Panc1 (cell line): ENCODE results near the gene NDOR1. TPM values are rescaled to one million over a fixed set of nuclear protein-coding genes. Genes with fewer than 3 reads are reported as not detected.
A peak's percentile ranks its signal among the peaks of the same experiment; 100 is the strongest.

ENCODE experiments used
- ATAC-seq: fragments of 200-7000 bp; cut with Tn5 transposase; 2 replicates; pipeline ENCODE4 v1.9.1; 2020; ENCODE audit warnings: mild to moderate bottlenecking, moderate library complexity
- BruUV-seq: library from RNA; stranded (reverse); fragments of 400-500 nt; replicated peaks from 2 replicates; lab custom pipeline; 2021; lab: Mats Ljungman, UMichigan
- CTCF ChIA-PET: fragments of 300-600 bp; sonication (Branson Sonifier 250); formaldehyde crosslinking; loops from one replicate; lab custom pipeline; 2022; ENCODE audit warnings: antibody characterized with exemption; lab: Charles Lee
- POLR2A ChIA-PET: fragments of 300-600 bp; sonication (Branson Sonifier 250); formaldehyde crosslinking; loops from one replicate; lab custom pipeline; 2022; ENCODE audit warnings: antibody characterized with exemption; lab: Charles Lee
- DNase-seq: peaks from one replicate; pipeline ENCODE4 v3.0.0-alpha.2; 2010; ENCODE audit warnings: low read depth, low spot score
- H3K27ac ChIP-seq: 2 replicates; pipeline ENCODE4 v1.5.1; 2011; ENCODE audit warnings: mild to moderate bottlenecking, low read length, inconsistent platforms
- H3K27me3 ChIP-seq: fragments of 200-500 bp; sonication (Bioruptor generic); 2 replicates; pipeline ENCODE4 v1.6.0; 2014; ENCODE audit warnings: low read length, inconsistent platforms; ENCODE audit not compliant: control insufficient read depth, insufficient read depth
- H3K36me3 ChIP-seq: fragments of 200-500 bp; sonication (Bioruptor generic); 2 replicates; pipeline ENCODE4 v1.5.1; 2014; ENCODE audit warnings: inconsistent platforms, mild to moderate bottlenecking, low read length, moderate library complexity; ENCODE audit not compliant: control insufficient read depth, insufficient read depth
- H3K4me1 ChIP-seq: 2 replicates; pipeline ENCODE4 v1.5.1; 2011; ENCODE audit warnings: inconsistent platforms, mild to moderate bottlenecking, low read length, moderate library complexity; ENCODE audit not compliant: control insufficient read depth, insufficient read depth
- H3K4me3 ChIP-seq, 2 experiments: 2 replicates each; pipeline ENCODE4 v1.5.1; 2011 to 2012; ENCODE audit warnings: low read depth in 2 of 2, low read length in 2 of 2, mild to moderate bottlenecking in 2 of 2, inconsistent platforms in 1 of 2, moderate library complexity in 1 of 2
- H3K9me3 ChIP-seq: fragments of 200-500 bp; sonication (Bioruptor generic); 2 replicates; pipeline ENCODE4 v1.5.1; 2014; ENCODE audit warnings: low read depth, mild to moderate bottlenecking, inconsistent platforms, low read length, moderate library complexity; ENCODE audit not compliant: control insufficient read depth, insufficient read depth
- CTCF ChIP-seq: fragments of 450-650 bp; IDR thresholded peaks from 2 replicates; pipeline ENCODE4 v1.5.1; 2017; ENCODE audit warnings: mild to moderate bottlenecking
- POLR2AphosphoS5 ChIP-seq: IDR thresholded peaks from 2 replicates; pipeline ENCODE4 v1.6.1; 2012; ENCODE audit warnings: mild to moderate bottlenecking, low read depth, low read length, moderate library complexity
- REST ChIP-seq, 2 experiments: IDR thresholded peaks; 2 replicates each; pipeline ENCODE4 v1.6.1; 2011 to 2012; ENCODE audit warnings: low read depth in 2 of 2, control low read depth in 1 of 2, low read length in 1 of 2, mild to moderate bottlenecking in 1 of 2, moderate library complexity in 1 of 2; ENCODE audit not compliant: insufficient read depth in 1 of 2
- SIN3A ChIP-seq: IDR thresholded peaks from 2 replicates; pipeline ENCODE4 v1.6.1; 2012; ENCODE audit warnings: low read depth, mild to moderate bottlenecking, low read length, moderate library complexity, borderline replicate concordance; ENCODE audit not compliant: insufficient read depth
- TCF7L2 ChIP-seq: IDR thresholded peaks from 2 replicates; pipeline ENCODE4 v1.6.1; 2011; ENCODE audit warnings: mild to moderate bottlenecking, low read depth, low read length, inconsistent platforms
- in situ Hi-C: cut with HindIII; loops from 2 replicates; pipeline ENCODE4 v1.10.0; 2016; ENCODE audit warnings: low sequenced_read_pairs, low pct_unique_long_range_greater_than_20kb
- intact Hi-C: fragments of 100-400 bp; cut with micrococcal nuclease; formaldehyde crosslinking; loops from one replicate; pipeline ENCODE4 v1.10.0; 2022; ENCODE audit not compliant: unreplicated experiment
- total RNA-seq: library from RNA; stranded (reverse); gene quantifications from one replicate; pipeline ENCODE4 v1.2.1, GENCODE V29; 2021; ENCODE audit not compliant: unreplicated experiment

NDOR1 gene
- total RNA-seq, 1 experiment from 2014 or later, result 15.6 TPM

- no peak for TF ChIP-seq POLR2AphosphoS5
- TF ChIP-seq TCF7L2, result no peak
- TF ChIP-seq SIN3A, result no peak
- TF ChIP-seq REST (IDR thresholded peaks at IDR 0.05; ENCODE audit: insufficient read depth in 1 of 2, low read depth in 2 of 2, low read length in 1 of 2), result no peak
- no peak for TF ChIP-seq CTCF
- Histone ChIP-seq H3K4me1 (peaks cover 7% of the 10 kb centered on the region), H3K27me3 (no peaks in the 10 kb centered on the region), H3K9me3 (no peaks in the 10 kb centered on the region), H3K27ac (no peak overlapping the region), H3K36me3 (peaks cover 2% of the 10 kb centered on the region; the same call in 1 of the 2 replicates), H3K4me3 (no peak overlapping the region)
- CTCF ChIA-PET, result interaction anchor here (0.6 to 1.6 kb wide), 4 partner anchors 10 to 357 kb away, joined by 3 to 6 read pairs (median 4); no protein-coding TSS in a partner anchor
- POLR2A ChIA-PET, result no interaction called here
- DNase-seq, result no peak
- no peak for ATAC-seq
- intact Hi-C loops (loop anchor here (5.0 kb wide), 1 partner anchor 109 kb away; no protein-coding TSS in a partner anchor), in situ Hi-C loops (no loop called here)
- BruUV-seq, result no TSS peak
Measured at GRCh38 chr9:137226338-137227053, 21.0 kb downstream of the NDOR1 start.

GRCh38 chr9:137227054-137227852, 21.8 kb downstream of the NDOR1 start, which contains the start of gene RNF224:
Gene RNF224 (plus strand): TSS chr9:137227502. CDS start chr9:137228336, 834 bp downstream.
- Histone ChIP-seq H3K4me1 (peaks cover 7% of the 10 kb centered on the region), H3K27me3 (no peaks in the 10 kb centered on the region), H3K4me3 (no peak within 1 kb of the TSS), H3K27ac (no peak within 1 kb of the TSS), H3K36me3 (peaks cover 2% of the 10 kb centered on the region; the same call in 1 of the 2 replicates), H3K9me3 (no peaks in the 10 kb centered on the region)
- ATAC-seq (peak; percentile 66), DNase-seq (no peak)
- no TSS peak for BruUV-seq
- intact Hi-C loops (loop anchor here (5.0 kb wide), 1 partner anchor 110 kb away; no protein-coding TSS in a partner anchor), in situ Hi-C loops (no loop called here)
- ChIA-PET POLR2A (interaction anchor here (0.6 kb wide), 1 partner anchor 42 kb away, joined by 3 read pairs; no protein-coding TSS in a partner anchor), CTCF (interaction anchor here (0.6 to 1.7 kb wide), 5 partner anchors 9 to 111 kb away, joined by 3 to 6 read pairs (median 4); no protein-coding TSS in a partner anchor)
- TF ChIP-seq REST (IDR thresholded peaks at IDR 0.05; ENCODE audit: insufficient read depth in 1 of 2, low read depth in 2 of 2, low read length in 1 of 2) (0 out of 4 replicates have a peak, but pooled peaks of 1 of the 2 experiments have one; percentile 42), SIN3A (no peak), CTCF (peak; percentile 87), POLR2AphosphoS5 (no peak)
